SH-SY5Y (cell line): ENCODE results near the gene KLHDC3.

Experiments used
- GATA2 ChIP-seq: IDR thresholded peaks from 2 replicates; pipeline ENCODE4 v1.6.1; 2011; ENCODE audit warnings: mild to moderate bottlenecking, low read depth, low read length
- GATA3 ChIP-seq: IDR thresholded peaks from 2 replicates; pipeline ENCODE4 v1.6.1; 2011; ENCODE audit warnings: low read depth, mild to moderate bottlenecking, low read length, moderate library complexity

The KLHDC3 gene

DNA sequence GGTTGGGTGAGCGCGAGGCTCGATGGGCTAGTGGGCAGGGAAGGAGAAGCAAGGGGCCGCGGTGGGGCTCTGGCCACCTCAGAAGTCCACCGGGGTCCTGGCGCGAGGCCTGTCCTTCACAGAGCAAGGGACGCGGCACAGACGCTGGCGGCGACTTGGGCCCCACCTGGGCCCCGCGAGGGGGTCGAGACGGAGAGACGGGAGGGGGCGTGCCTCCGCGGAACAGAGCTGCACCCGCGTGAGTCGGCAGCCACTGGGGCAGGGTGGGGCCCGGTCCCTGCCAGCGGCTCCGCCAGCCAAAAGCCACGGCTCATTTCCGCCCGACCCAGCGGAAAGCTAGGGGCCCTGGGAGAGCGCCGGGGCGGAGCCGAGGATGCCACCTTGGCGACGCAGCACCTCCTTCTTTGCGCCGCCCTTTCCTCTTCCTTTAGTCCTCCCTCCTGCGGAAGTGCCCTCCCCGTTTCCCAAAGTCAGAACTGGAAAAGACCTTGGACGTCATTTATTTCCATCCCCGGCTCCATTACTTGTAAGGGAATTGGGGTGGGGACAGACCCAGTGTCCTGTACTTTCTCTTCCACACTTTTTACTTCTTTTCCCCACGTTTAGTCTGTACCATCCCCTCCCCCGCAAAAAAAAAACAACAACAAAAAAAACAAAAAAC lies 39.6 kb downstream of the KLHDC3 start, which contains the start of gene CUL7:
Gene CUL7, minus strand, starts transcription at position 307 of the 661 bp plus-strand sequence. CDS start 1,063 bp downstream, outside the sequence.
- TF ChIP-seq GATA3 (no peak), GATA2 (no peak)

DNA sequence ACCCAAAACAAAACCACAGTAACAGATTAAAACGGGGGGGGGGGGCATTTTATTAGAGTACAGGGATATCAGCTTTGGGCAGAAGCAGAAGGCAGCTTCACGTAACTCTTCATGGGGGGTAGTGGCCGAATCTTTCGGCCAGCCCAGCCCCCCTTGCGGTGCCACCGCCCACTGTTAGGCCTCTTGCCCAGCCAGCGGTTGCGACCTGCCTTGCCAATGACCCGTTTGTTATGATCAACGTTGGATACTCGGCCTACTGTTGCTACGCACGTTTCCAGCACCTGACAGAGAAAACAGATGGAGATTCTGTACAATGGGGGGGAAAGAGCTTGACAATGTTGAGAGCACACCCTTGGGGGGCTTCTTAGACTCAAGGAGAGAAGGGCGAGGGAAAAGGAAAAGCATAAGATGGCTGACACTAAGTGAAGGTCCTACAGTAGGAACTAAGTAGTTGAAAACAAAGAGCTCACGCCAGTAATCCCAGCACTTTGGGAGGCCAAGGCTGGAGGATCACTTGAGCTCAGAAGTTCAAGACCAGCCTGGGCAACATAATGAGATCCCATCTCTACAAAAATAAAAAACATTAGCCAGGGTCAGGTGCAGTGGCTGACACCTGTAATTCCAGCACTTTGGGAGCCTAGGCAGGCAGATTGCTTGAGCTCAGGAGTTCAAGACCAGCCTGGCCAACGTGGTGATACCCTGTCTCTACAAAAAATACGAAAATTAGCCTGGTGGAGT lies 40.3 kb downstream of the KLHDC3 start:
- TF ChIP-seq GATA2 (no peak), GATA3 (no peak)

DNA sequence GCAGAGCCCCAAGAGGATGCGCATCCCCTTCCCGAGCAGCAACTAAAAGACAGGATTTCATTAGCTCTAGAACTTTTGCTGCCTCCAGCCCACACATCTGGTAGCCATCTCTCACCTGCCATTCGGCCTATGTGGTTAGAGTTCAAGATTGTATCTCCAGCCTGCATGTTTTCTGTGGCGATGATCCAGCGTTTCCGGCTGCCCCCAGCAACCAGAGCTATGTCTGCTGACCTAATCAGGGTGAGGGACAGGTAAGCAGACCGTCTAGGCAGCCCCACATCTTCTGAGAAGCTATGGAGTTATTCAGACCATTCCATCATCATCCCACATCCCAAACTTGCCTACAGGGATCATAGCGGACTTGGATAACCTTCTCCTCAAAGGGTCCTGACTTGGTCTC lies 41.9 kb downstream of the KLHDC3 start:
- TF ChIP-seq GATA3 (no peak), GATA2 (no peak)

DNA sequence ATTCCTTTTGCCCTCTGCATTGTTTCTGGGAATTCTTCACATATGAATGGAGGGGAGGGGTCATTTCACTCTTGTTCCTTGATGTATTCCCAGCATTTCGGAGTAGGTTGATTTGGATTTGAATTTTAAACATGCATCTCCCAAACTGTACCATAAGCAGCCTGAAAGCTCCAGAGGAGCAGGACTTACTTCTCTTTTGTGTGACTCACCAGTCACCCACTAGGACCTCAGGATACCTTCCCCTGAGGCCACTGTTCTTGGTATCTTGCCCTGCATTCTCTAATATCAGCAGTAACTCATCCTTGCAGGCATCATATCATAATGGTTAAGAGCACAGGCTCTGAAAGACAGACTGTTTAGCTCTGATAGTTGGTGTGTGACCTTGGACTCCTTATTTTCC lies 44.5 kb downstream of the KLHDC3 start:
- TF ChIP-seq GATA3, result no peak
- TF ChIP-seq GATA2, result no peak

DNA sequence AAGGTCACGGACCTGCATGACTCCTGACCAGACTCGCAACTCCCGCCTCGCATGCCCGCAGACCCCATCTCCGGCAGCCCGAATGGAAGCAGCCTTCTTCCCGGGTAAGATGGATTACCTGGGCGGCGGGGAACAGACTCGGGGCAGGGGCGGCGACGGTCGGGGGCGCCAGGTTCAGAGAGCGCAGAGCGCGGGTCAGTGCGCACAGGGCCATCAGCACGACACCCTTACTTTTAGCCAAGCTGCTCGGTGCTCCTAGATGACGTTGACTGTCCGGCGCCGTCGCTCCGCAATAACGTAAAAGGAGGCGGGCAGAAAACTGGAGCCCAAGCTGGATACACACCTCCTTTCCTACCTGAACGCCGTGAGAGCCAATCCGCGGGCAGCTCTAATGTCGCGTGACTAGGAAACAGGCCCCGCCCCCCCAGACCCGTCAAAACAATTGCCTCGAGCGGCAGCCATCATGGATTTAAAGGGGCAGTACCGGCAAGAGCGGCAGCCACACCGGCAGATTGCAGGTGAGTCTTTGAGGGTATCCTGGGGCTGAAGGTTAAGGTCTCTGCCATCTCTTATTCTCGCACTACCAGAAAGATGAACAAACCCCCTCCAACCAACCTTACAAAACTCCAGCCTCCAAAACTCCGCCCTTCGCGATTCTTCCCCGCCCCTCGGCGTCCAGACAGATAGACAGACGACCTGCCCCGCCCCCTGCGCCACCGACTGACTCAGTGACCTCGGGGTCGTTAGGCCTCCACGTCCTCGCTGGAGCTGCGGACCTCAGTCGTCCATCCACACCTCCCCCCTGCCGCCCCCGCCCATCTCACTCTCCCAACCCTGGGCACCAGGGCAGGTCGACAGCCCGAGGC lies 45.4 kb downstream of the KLHDC3 start, which contains the start of the genes KLC4 and MRPL2:
Gene KLC4, plus strand, starts transcription at position 464 of the 866 bp plus-strand sequence. CDS start 1,705 bp downstream, outside the sequence.
Gene MRPL2, minus strand, starts transcription at position 267 of the 866 bp plus-strand sequence. Its CDS starts 53 bp downstream, at position 214.
- TF ChIP-seq GATA3, result no peak
- no peak for TF ChIP-seq GATA2

DNA sequence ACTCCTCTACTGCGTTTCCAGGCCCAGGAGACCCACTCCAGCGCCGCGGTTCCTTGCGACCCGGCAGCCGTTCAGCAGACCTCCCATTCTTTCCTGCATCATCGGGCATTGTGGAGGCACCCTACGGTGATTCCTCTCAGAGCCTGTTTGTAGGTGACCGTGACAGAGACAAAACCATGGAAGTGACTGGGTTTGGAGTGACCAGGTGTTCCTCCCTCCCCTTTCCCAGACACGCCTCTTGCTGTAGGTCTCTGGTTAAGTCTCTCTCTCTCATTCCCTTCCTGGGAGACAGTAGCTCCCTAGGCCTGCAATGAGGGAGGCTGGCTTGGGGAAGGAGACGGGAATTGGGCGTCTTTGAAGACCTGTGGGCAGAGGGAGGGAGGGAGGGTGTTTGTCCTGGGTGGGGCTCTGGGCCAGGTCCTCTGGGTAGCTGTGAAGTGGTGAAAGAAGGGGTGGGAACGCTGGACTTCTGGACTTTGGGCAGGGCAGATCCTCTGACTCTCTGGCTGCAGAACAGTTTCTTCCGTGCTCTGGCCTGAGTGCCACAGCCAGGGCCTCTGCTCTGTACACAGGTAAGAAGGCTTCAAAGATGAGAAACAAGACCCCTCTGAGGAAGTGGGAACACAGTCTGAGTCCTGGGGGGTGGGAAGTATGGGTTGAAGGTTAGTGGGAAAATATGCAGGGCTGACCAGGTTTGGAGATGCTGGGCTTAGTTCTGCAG lies 46.1 kb downstream of the KLHDC3 start:
- TF ChIP-seq GATA3, result no peak
- no peak for TF ChIP-seq GATA2

DNA sequence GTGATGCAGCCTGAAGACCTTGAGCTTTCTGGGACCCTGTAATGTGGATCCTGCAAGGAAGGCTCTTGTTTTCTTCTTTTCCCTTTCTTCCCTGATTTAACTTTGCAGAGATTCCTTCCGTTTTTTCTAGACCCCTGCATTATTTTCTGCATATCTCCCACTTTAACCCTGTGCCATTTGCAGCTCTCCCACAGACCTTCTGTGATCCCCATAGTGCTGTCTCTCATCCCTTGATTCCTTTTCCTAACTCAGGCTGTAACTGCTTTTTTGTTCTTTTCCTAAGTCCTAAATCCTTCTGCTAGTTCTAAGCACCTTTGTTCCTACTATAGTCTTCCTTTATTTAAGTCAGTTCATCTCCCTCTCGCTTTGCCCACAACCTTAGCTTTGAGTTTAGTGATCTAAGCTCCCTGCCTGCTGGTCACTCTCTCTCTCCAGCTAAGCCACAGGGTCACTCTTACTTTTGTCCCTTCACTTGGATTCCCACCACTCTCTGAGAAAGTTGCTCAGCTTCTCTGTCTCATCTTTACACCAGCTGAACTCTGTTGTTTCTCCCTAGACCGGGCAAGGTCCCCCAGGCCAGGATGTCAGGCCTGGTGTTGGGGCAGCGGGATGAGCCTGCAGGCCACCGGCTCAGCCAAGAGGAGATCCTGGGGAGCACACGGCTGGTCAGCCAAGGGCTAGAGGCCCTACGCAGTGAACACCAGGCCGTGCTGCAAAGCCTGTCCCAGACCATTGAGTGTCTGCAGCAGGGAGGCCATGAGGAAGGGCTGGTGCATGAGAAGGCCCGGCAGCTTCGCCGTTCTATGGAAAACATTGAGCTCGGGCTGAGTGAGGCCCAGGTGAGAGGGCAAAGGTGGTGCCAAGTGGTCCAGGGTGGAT lies 46.9 kb downstream of the KLHDC3 start:
- TF ChIP-seq GATA3, result no peak
- no peak for TF ChIP-seq GATA2

DNA sequence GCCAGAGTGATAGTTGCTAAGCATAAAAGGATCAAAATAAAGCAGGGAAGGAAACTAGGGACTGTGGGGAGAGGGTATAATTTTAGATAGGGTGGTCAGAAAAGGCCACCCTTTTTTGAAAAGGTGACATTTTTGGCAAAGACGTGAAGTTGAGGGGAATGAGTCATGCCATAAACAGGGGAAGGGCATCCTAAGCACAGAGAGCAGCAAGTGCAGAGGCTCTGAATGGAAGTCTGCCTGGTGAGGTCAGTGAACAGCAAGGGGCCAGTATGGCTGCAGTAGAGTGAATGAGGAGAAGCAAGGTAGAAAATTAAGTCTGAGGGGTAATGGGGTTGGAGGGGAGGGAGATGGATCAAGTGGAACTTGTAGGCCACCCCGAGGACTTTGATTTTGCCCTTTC lies 47.8 kb downstream of the KLHDC3 start:
- TF ChIP-seq GATA2 (no peak), GATA3 (no peak)

DNA sequence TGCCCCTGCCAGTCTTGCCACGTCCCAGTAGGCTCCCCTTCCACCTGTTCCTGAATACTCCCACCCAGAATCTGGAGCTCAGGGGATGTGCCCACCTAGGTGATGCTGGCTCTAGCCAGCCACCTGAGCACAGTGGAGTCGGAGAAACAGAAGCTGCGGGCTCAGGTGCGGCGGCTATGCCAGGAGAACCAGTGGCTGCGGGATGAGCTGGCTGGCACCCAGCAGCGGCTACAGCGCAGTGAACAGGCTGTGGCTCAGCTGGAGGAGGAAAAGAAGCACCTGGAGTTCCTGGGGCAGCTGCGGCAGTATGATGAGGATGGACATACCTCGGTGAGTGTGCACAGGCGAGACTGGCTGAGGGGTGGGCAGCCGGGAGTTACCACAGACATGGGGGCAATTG lies 48.8 kb downstream of the KLHDC3 start:
- TF ChIP-seq GATA3 (no peak), GATA2 (no peak)

DNA sequence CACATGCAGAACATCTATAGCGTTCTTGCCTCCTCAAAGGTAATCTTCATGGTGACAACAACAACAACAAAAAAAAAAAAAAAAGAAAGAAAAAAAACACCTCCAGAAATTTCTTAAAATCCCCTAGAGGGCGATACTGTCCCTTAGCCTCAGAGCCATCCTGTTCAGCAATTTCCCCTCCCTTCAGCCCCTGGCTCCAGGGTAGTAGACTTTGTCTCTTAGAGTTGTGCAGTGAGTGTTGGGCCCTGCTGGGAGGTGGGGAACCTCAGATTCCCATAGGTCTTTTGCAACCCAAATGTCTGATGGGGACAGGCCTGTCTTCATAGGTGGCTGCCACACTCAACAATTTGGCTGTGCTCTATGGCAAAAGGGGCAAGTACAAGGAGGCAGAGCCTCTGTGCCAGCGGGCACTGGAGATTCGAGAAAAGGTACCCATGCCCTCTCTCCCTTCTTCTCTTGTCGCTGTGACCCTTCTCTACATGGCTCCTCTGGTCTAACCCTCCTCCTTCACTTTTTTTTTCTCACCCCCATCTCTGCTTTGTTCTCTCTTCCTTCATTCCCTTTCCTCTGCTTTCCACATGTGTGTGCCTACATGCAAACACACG lies 56.1 kb downstream of the KLHDC3 start:
- TF ChIP-seq GATA2 (no peak), GATA3 (no peak)
